Activated naive CD8-positive, alpha-beta T cell treated with anti-CD3 and anti-CD28 coated beads for 36 hours (primary cell): ENCODE measurements around the gene ARNT2. TPM values are rescaled to one million over a fixed set of nuclear protein-coding genes. Genes with fewer than 3 reads are reported as not detected.
"Not testable (repeated sequence)": the region's sequence is repeated elsewhere in the genome, so short reads cannot be mapped to it uniquely, and the experiment has no call there.

Source experiments
- DNase-seq: peaks from one replicate; pipeline ENCODE4 v3.0.0; 2021
- H3K27ac Mint-ChIP-seq: one replicate; pipeline ENCODE4 v1.8.0; 2022; ENCODE audit warnings: mild to moderate bottlenecking, moderate library complexity, mixed read lengths
- H3K27me3 Mint-ChIP-seq: one replicate; pipeline ENCODE4 v1.8.0; 2022; ENCODE audit warnings: mild to moderate bottlenecking, mixed read lengths
- H3K36me3 Mint-ChIP-seq: one replicate; pipeline ENCODE4 v1.8.0; 2021; ENCODE audit warnings: mild to moderate bottlenecking, mixed read lengths
- H3K4me1 Mint-ChIP-seq: one replicate; pipeline ENCODE4 v1.8.0; 2021; ENCODE audit warnings: mixed read lengths
- H3K4me3 Mint-ChIP-seq: one replicate; pipeline ENCODE4 v1.8.0; 2022; ENCODE audit warnings: mild to moderate bottlenecking, moderate library complexity, mixed read lengths
- H3K9me3 Mint-ChIP-seq: one replicate; pipeline ENCODE4 v1.8.0; 2022; ENCODE audit warnings: mixed read lengths
- total RNA-seq, 2 experiments: library from RNA; stranded (reverse); gene quantifications; one replicate each; pipeline ENCODE4 v1.2.3, GENCODE V29; 2021

The ARNT2 gene
- total RNA-seq, 2 experiments from 2014 or later = not detected

DNA sequence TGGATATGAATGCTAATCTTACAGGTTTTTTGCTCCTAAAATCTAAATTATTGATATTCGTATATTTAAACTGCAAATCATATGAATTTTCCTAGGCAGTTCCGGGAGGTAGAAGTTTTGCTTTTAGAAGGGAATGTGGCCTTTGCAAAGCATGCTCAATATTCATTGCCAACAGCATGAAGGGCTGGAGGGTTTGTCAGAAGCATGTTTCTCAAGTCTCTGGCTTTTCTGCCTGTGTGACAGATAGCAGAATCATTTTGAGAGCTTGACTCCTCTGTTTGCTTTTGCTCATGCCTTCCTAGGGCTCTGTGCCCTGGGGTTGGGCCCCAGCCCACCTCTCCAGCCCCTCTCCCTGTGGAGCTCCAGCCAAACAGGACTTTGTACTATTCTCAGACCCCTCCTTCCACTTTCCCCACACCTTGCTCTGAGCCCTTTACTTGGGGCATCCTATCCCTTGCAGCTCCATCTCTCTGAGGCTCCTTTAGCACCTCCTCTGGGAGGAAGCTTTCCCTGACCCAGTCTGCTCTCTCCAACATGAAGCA, 91.3 kb downstream of the ARNT2 start:
- peaks cover 15% of the 10 kb centered on the region for H3K27me3 Mint-ChIP-seq
- DNase-seq = no peak

DNA sequence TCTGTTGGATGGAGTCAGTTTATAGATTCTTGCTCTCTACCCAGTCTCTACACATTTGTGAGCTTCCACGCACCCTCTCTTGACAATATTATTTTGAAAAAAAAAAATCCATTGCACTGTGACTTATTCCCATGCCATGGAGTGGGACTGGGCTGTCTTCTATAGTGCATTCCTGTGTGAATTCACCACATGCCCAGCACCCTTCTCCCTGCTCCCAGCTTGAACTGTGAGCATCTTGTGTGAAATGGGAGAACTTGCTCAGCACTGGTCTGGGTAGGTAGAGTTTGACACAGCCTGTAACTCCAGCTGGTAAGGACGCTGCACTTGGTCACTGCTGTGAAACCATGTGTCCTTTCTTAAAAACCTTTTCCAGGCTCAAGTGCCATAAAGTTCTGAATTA, 91.9 kb downstream of the ARNT2 start:
- no peaks in the 10 kb centered on the region for H3K36me3 Mint-ChIP-seq
- H3K27ac Mint-ChIP-seq = no peak overlapping the region
- DNase-seq = no peak
- no peak overlapping the region for H3K4me3 Mint-ChIP-seq
- no peaks in the 10 kb centered on the region for H3K9me3 Mint-ChIP-seq
- no peaks in the 10 kb centered on the region for H3K4me1 Mint-ChIP-seq
- H3K27me3 Mint-ChIP-seq = peaks cover 9% of the 10 kb centered on the region

More for the DNA sequence above, 91.3 kb downstream of the ARNT2 start:
- Mint-ChIP-seq H3K4me1 (no peaks in the 10 kb centered on the region), H3K9me3 (no peaks in the 10 kb centered on the region), H3K4me3 (no peak overlapping the region), H3K36me3 (no peaks in the 10 kb centered on the region), H3K27ac (no peak overlapping the region)

DNA sequence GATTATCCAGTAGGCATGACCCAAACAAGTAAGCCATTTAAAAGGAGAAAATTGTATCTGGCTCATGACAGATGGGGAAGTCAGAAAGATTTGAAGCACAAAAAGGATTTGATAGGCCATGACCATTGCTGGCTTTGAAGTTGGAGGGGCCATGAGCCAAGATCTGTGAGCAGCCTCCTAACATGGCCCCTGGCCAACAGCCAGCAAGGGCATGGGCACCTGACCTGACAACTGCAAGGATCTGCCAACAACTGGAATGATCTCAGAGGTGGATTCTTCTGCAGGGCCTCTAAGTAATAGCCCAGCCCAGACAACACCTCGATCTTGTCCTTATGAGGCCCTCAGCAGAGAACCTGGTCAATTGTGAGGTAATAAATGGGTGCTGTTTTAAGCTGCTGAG, 93.0 kb downstream of the ARNT2 start:
- Mint-ChIP-seq H3K4me1 (no peaks in the 10 kb centered on the region), H3K36me3 (no peaks in the 10 kb centered on the region), H3K27ac (no peak overlapping the region), H3K4me3 (no peak overlapping the region), H3K27me3 (peaks cover 8% of the 10 kb centered on the region), H3K9me3 (no peaks in the 10 kb centered on the region)
- no peak for DNase-seq

DNA sequence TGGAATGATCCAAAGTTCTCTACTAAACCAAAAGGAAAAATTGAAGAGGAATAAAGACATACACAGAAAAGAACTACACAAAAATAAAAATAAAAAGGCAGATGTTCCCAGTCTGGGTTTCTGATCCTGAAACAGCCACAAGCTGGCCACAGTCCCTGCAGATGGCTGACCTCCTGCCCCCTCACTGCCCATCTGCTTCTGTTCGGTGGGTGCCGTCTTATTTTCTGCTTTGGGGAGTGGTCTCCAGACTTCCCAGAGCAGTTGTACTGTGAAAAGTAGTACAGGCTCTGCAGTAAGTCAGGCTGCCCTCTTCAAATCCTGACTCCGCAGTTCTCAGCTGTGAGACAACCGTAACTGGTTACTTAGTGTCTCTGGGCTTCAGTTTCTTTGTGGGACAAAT, 94.5 kb downstream of the ARNT2 start:
- no peak for DNase-seq
- H3K36me3 Mint-ChIP-seq = no peaks in the 10 kb centered on the region
- peaks cover 14% of the 10 kb centered on the region for H3K27me3 Mint-ChIP-seq
- no peaks in the 10 kb centered on the region for H3K9me3 Mint-ChIP-seq
- no peak overlapping the region for H3K4me3 Mint-ChIP-seq
- no peak overlapping the region for H3K27ac Mint-ChIP-seq
- H3K4me1 Mint-ChIP-seq = no peaks in the 10 kb centered on the region

DNA sequence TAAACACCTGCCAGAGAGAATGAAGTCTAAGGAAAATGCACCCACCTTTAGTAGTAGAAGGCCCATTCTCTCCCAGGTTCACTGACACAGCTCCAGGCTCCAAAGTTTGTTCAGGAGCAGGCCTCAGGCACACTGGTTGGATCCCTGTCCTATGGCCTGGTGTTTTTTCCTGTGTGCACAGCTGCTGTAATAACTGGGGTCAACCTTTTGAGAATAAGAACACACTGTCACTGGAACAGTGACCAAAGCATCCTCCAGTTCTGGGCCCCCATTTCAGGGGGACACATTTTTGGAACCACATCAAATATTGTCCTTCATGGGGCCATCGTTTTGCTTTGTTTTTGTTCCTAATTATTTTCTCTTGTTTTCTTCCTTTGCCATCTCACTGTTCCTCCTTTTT, 95.8 kb downstream of the ARNT2 start:
- Mint-ChIP-seq H3K27me3 (peaks cover 14% of the 10 kb centered on the region), H3K9me3 (peaks cover 3% of the 10 kb centered on the region), H3K36me3 (peaks cover 2% of the 10 kb centered on the region), H3K4me3 (no peak overlapping the region), H3K4me1 (no peaks in the 10 kb centered on the region), H3K27ac (no peak overlapping the region)
- no peak for DNase-seq

DNA sequence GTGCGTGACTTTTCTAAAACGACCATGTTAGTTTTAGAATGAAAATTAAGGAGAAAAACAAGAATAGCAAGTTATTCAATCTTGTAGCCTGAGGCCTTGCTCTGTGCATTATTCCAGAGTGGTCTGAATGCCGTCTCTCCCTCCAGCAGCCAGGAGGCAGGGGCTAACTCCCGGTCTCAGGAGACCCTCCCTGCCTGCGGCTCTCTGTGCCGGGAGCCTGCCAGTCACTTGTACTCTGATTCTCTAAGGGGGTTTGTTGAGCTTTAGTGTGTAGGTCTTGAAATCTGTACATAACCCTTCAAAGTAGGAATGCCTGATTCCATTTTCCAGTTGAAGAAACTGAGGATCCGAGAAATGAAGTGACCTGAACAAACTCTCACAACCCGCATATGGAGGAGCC, 97.3 kb downstream of the ARNT2 start:
- Mint-ChIP-seq H3K27me3 (peaks cover 6% of the 10 kb centered on the region), H3K27ac (no peak overlapping the region), H3K4me1 (no peaks in the 10 kb centered on the region), H3K9me3 (peaks cover 3% of the 10 kb centered on the region), H3K4me3 (no peak overlapping the region), H3K36me3 (peaks cover 2% of the 10 kb centered on the region)
- no peak for DNase-seq

DNA sequence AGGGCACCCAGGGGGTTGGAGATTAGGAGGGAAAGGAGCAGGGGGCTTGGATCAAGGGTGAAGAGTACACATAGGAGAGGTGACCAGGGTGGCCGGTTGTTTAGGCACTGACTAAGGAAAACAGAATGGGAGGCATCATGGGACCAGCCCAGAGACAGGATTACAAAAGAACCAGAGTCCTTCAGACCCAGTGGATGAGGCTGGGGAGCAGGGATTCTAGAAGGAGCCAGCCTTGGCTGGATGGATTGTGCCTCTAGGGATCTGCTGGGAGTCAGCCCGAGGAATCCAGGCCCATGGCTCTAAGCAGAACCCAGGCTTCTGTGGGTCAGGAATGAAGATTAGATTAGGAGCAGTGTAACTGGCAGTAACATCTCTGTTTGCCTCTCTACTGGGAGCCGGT, 98.6 kb downstream of the ARNT2 start:
- H3K9me3 Mint-ChIP-seq = peaks cover 3% of the 10 kb centered on the region
- H3K27me3 Mint-ChIP-seq = peaks cover 6% of the 10 kb centered on the region
- no peak overlapping the region for H3K4me3 Mint-ChIP-seq
- H3K36me3 Mint-ChIP-seq = peaks cover 2% of the 10 kb centered on the region
- no peak overlapping the region for H3K27ac Mint-ChIP-seq
- DNase-seq = no peak
- no peaks in the 10 kb centered on the region for H3K4me1 Mint-ChIP-seq

DNA sequence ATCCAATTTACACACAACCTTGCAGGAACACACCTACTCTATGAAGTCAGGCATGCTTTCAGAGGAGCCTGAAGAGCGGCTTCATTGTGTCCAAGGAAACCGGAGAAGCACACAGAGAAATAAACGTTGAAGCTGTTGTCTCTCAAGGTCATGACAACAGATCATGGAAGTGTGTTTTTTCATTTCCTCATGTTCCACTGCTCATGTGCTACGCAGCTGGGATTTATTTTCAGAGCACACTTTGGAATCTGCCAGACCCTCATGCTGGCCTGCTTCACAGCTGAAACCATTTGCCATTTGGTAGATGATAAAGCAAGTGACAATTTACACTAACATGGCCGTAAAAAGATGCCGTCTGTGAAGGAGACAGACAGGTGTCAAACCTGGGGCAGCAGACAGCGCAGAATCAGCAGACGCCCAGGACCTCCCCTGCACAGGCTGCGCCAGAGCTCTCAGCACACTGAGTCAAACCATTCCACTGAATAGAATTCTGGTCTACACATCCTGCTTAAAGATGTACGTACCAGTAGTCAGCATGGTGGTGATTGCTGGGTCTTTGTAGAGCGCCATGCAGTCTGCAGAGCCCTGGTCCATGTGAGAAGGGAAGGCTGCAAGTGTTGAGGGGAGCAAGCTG, 99.3 kb downstream of the ARNT2 start:
- Mint-ChIP-seq H3K4me1 (no peaks in the 10 kb centered on the region), H3K9me3 (peaks cover 3% of the 10 kb centered on the region), H3K36me3 (peaks cover 2% of the 10 kb centered on the region), H3K4me3 (no peak overlapping the region), H3K27me3 (peaks cover 6% of the 10 kb centered on the region), H3K27ac (no peak overlapping the region)
- no peak for DNase-seq

DNA sequence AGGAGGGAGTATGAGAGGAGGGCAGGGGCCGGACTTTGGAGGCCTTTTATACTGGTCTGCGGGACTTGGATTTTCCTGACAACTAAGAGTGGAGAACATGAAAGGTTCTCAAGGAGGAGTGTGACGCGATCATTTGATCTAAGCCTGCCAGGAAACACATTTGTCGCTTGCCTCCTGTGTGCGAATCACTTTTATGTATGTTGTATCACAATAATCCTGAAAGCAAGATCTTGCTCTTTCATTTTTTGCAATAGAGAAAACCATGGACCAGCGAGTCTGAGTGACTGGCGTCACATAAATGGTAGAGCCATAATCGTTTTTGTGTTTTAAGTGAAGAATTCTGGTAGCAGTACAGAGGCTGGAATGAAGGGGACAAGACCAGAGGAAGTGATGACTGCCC, 100.7 kb downstream of the ARNT2 start:
- no peak for DNase-seq
- no peak overlapping the region for H3K27ac Mint-ChIP-seq
- H3K36me3 Mint-ChIP-seq = peaks cover 2% of the 10 kb centered on the region
- no peak overlapping the region for H3K4me3 Mint-ChIP-seq
- peaks cover 7% of the 10 kb centered on the region for H3K9me3 Mint-ChIP-seq
- H3K27me3 Mint-ChIP-seq = peaks cover 11% of the 10 kb centered on the region
- H3K4me1 Mint-ChIP-seq = peaks cover 6% of the 10 kb centered on the region

DNA sequence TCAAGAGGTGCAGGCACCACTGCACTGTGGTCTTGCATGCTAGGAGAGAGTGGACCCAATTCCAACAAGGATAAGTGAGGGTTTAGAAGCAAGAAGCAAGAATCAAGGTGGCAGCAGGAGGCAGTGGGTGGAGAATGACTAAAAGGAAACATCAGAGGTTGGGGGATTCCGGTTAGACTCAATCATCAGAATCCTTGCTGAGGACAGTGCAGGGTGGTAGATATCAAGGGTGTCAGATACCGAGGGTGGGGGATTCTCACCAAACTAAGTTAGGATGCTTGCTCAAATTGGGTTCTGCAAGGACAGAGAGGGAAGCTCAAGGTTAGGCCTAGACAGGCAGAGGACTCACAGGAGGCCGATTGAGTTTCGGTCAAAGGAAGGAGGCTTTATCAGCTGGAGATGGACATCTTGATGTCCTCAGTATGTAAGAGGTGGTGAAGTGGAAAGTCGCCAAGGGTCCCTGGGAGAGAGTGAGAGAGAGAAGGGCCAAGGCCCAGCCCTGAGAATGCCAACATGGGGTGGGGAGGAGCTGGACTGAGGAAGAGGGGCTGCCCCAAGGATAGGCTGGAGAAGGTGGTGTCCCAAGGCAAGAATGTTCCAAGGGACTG, 102.2 kb downstream of the ARNT2 start:
- Mint-ChIP-seq H3K27ac (no peak overlapping the region), H3K27me3 (peaks cover 14% of the 10 kb centered on the region), H3K36me3 (peaks cover 2% of the 10 kb centered on the region), H3K4me3 (no peak overlapping the region), H3K4me1 (peaks cover 10% of the 10 kb centered on the region), H3K9me3 (peaks cover 10% of the 10 kb centered on the region)
- no peak for DNase-seq

DNA sequence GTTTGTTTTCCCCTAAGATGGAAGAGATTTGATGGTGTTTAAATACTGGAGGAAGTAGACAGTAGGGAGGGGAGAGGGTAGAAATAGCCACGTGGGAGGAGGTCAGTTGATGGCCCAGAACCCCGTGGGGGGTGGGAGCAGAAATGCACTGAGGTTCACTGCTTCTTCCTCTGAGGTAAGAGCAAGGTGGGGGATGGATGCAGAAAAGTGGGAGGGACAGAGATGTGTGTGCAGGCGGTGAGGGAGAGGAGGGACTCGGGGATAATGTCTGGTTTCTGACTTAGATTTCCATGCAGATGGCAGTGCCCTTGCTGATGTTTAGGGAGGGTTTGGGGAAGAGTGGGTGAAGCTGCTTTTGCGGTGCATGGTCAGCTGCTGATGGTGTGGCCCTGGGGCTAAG, 102.9 kb downstream of the ARNT2 start:
- Mint-ChIP-seq H3K27ac (no peak overlapping the region), H3K4me1 (peaks cover 10% of the 10 kb centered on the region), H3K27me3 (peaks cover 14% of the 10 kb centered on the region), H3K9me3 (peaks cover 12% of the 10 kb centered on the region), H3K36me3 (peaks cover 2% of the 10 kb centered on the region), H3K4me3 (no peak overlapping the region)
- DNase-seq = no peak

DNA sequence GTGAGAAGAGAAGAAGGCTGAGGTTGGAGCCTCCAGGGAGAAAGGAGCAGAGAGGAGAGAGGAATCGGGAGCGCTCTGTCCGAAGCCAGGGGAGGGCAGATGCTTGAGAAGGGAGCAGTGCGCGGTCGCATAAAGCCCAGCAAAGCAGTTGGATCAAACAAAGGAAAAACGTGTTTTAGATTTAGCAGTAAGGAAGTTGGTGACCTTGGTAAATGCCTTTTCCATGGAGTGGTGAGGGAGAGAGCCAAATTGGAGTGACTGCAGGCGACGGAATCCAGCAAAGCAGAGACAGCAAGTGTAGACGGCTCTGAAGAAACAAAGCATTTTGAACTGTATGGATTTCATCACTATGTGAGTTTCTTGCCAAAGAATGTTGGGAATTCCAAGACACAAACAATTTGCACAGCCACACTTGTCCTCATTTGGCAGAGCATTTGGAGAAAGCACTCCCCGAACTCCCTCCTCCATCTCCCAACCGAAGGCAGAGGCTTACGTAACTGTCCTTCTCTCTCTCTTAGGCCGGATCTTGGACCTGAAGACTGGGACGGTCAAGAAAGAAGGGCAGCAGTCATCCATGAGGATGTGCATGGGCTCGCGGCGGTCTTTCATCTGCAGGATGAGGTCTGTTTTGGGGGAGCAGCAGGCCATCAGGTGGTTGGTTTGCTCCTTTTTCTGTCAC, 103.6 kb downstream of the ARNT2 start:
- H3K4me1 Mint-ChIP-seq = peaks cover 10% of the 10 kb centered on the region
- no peak for DNase-seq
- H3K27ac Mint-ChIP-seq = no peak overlapping the region
- peaks cover 2% of the 10 kb centered on the region for H3K36me3 Mint-ChIP-seq
- peaks cover 12% of the 10 kb centered on the region for H3K9me3 Mint-ChIP-seq
- H3K4me3 Mint-ChIP-seq = no peak overlapping the region
- peaks cover 10% of the 10 kb centered on the region for H3K27me3 Mint-ChIP-seq

DNA sequence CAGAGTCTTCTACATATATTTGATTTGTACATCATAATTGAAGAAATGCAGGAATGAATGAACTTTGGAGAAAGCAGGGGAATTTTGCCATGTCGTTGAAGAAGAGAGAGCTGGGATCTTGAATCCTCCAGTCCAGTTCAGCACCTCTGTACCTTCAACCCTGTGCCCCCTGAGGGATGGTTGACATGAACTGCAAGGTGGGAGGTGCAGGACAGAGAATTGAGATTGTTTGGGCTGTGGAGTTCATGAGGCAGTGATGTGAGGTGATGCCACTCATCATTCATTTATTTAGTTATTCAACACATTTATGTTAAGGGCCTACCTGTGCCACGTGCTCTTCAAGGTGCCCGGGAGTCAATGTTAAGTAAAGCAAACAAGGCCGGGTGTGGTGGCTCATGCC, 104.6 kb downstream of the ARNT2 start:
- DNase-seq = no peak
- peaks cover 12% of the 10 kb centered on the region for H3K9me3 Mint-ChIP-seq
- peaks cover 10% of the 10 kb centered on the region for H3K4me1 Mint-ChIP-seq
- peaks cover 8% of the 10 kb centered on the region for H3K27me3 Mint-ChIP-seq
- H3K27ac Mint-ChIP-seq = no peak overlapping the region
- peaks cover 2% of the 10 kb centered on the region for H3K36me3 Mint-ChIP-seq
- no peak overlapping the region for H3K4me3 Mint-ChIP-seq

DNA sequence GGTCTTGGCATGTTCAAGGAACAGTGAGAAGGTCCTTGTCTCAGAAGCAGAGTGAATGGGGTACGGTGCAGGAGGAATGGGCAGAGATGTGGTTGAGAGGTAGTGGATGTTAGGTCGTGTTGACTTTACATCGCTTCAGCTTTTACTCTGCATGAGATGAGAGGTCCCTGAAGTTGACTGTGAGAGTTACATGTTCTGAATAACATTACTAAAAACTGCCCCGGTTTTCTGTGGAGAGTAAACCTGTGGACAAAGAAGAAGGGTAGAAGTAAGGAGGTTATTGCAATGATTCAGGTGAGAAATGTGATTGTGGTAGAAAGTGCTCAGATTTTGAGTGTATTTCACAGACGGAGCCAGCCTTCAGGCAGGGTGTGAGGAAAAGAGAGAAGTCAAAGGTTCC, 105.6 kb downstream of the ARNT2 start:
- peaks cover 8% of the 10 kb centered on the region for H3K27me3 Mint-ChIP-seq
- H3K4me3 Mint-ChIP-seq = no peak overlapping the region
- peaks cover 9% of the 10 kb centered on the region for H3K9me3 Mint-ChIP-seq
- H3K4me1 Mint-ChIP-seq = peaks cover 10% of the 10 kb centered on the region
- peak overlapping the region; percentile 4 for H3K27ac Mint-ChIP-seq
- H3K36me3 Mint-ChIP-seq = no peaks in the 10 kb centered on the region
- DNase-seq = no peak

DNA sequence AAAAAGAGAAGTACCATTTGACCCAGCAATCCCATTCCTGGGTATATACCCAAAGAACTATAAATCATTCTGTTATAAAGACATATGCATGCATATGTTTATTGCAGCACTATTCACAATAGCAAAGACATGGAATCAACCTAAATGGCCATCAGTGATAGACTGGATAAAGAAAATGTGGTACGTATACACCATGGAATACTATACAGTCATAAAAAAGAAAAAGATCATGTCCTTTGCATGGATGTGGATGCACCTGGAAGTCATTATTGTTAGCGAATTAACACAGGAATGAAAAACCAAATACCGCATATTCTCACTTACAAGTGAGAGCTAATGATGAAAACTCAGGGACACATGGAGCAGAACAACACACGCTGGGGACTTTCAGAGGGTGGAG, 106.8 kb downstream of the ARNT2 start:
- not testable (repeated sequence) for H3K9me3 Mint-ChIP-seq, H3K27me3 Mint-ChIP-seq, H3K27ac Mint-ChIP-seq, H3K4me1 Mint-ChIP-seq, DNase-seq, H3K36me3 Mint-ChIP-seq, H3K4me3 Mint-ChIP-seq
